Mesothelial cell of epicardium (in vitro differentiated cells): ENCODE data around the gene RIMS4. TPM values are rescaled to one million over a fixed set of nuclear protein-coding genes. Genes with fewer than 3 reads are reported as not detected.

ENCODE experiments used
- DNase-seq, 2 experiments: peaks; one replicate each; pipeline ENCODE4 v3.0.0; 2021; ENCODE audit warnings: low spot score in 2 of 2; ENCODE audit not compliant: unreplicated experiment in 2 of 2
- H3K27ac Mint-ChIP-seq: 2 replicates; pipeline ENCODE4 v1.8.0; 2021; ENCODE audit warnings: mixed read lengths
- H3K27me3 Mint-ChIP-seq: 2 replicates; pipeline ENCODE4 v1.8.0; 2021; ENCODE audit warnings: low read depth, mixed read lengths
- H3K36me3 Mint-ChIP-seq: 2 replicates; pipeline ENCODE4 v1.8.0; 2021; ENCODE audit warnings: mixed read lengths
- H3K4me1 Mint-ChIP-seq: 2 replicates; pipeline ENCODE4 v1.8.0; 2021; ENCODE audit warnings: mixed read lengths
- H3K4me3 Mint-ChIP-seq: 2 replicates; pipeline ENCODE4 v1.8.0; 2021; ENCODE audit warnings: mild to moderate bottlenecking, moderate library complexity, mixed read lengths
- H3K9me3 Mint-ChIP-seq: 2 replicates; pipeline ENCODE4 v1.8.0; 2021; ENCODE audit warnings: mixed read lengths
- CTCF ChIP-seq: fragments of 200-600 bp; sonication (generic); IDR thresholded peaks from one replicate; pipeline ENCODE4 v1.5.0; 2021; ENCODE audit warnings: antibody characterized with exemption; ENCODE audit not compliant: unreplicated experiment
- total RNA-seq: library from RNA; stranded (reverse); gene quantifications from 3 replicates; pipeline ENCODE4 v1.2.1, GENCODE V29; 2021

The RIMS4 gene
- total RNA-seq, 1 donor from 2014 or later = 1.6 TPM

GRCh38 chr20:44761423-44761822, 48.9 kb downstream of the RIMS4 start:
- Mint-ChIP-seq H3K9me3 (no peaks in the 10 kb centered on the region), H3K27ac (no peak overlapping the region), H3K4me1 (no peaks in the 10 kb centered on the region), H3K36me3 (no peaks in the 10 kb centered on the region), H3K4me3 (no peak overlapping the region), H3K27me3 (peaks cover 12% of the 10 kb centered on the region)
- DNase-seq = no peak
- no peak for TF ChIP-seq CTCF

GRCh38 chr20:44759595-44759994, 50.8 kb downstream of the RIMS4 start:
- no peak overlapping the region for H3K4me3 Mint-ChIP-seq
- H3K27me3 Mint-ChIP-seq = peaks cover 4% of the 10 kb centered on the region
- no peak for DNase-seq

GRCh38 chr20:44758247-44759101, 51.9 kb downstream of the RIMS4 start:
- Mint-ChIP-seq H3K4me3 (no peak overlapping the region), H3K4me1 (no peaks in the 10 kb centered on the region), H3K36me3 (no peaks in the 10 kb centered on the region), H3K27ac (no peak overlapping the region), H3K9me3 (no peaks in the 10 kb centered on the region), H3K27me3 (peaks cover 4% of the 10 kb centered on the region)
- no peak for DNase-seq
- TF ChIP-seq CTCF = no peak

More at GRCh38 chr20:44759595-44759994, 50.8 kb downstream of the RIMS4 start:
- Mint-ChIP-seq H3K27ac (no peak overlapping the region), H3K4me1 (no peaks in the 10 kb centered on the region), H3K36me3 (no peaks in the 10 kb centered on the region), H3K9me3 (no peaks in the 10 kb centered on the region)
- no peak for TF ChIP-seq CTCF

GRCh38 chr20:44756956-44757355, 53.4 kb downstream of the RIMS4 start:
- Mint-ChIP-seq H3K9me3 (no peaks in the 10 kb centered on the region), H3K4me1 (no peaks in the 10 kb centered on the region), H3K4me3 (no peak overlapping the region), H3K27ac (no peak overlapping the region), H3K36me3 (no peaks in the 10 kb centered on the region), H3K27me3 (peaks cover 4% of the 10 kb centered on the region)
- TF ChIP-seq CTCF = no peak
- no peak for DNase-seq

DNA sequence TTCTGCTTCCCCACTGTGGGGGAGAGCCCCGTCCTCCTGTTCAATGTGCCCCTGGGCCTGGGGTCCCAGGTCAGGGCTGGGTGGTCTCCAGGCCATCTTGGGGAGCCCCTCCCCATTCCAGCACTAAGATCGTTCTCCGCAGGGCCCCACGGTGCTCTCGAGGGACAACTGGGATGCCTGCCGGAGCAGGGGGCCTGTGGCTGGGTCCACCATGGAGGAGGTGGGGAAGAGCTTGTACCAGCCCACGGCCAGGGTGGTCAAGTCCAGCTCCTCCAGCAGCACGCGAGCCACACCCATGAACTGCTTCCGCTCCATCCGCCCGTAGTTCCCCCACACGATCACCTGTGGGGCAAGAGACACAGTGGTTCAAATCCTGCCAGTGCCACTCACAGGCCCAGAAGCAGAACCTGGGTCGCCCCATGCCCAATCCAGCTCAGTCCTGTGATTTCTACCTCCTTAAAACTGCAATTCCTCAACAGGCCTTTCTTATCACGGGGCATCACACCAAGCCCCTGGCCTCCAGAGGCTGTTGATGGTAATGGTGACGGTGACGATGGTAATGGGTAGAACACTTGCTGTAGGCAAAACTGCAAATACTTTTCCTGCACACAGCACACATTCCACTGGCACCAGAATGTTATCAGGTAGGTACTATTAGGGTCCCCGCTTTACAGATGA, 54.2 kb downstream of the RIMS4 start:
- H3K4me1 Mint-ChIP-seq = no peaks in the 10 kb centered on the region
- no peaks in the 10 kb centered on the region for H3K36me3 Mint-ChIP-seq
- H3K27ac Mint-ChIP-seq = no peak overlapping the region
- no peaks in the 10 kb centered on the region for H3K9me3 Mint-ChIP-seq
- H3K27me3 Mint-ChIP-seq = peaks cover 8% of the 10 kb centered on the region
- no peak for DNase-seq
- no peak overlapping the region for H3K4me3 Mint-ChIP-seq
- no peak for TF ChIP-seq CTCF
